ENCODE data around the gene HABP2.

GRCh38 chr10:113520690-113521474 lies 32.0 kb upstream of the HABP2 start:
- TF ChIP-seq CTCF (conservative IDR thresholded peaks at IDR 0.05) (peak; percentile 100), ZFX (IDR thresholded peaks at IDR 0.05) (no peak)
